Fibroblast of villous mesenchyme (primary cell): Measurements from ENCODE around the gene TAF6. TPM values are rescaled to one million over a fixed set of nuclear protein-coding genes. Genes with fewer than 3 reads are reported as not detected.
A peak's percentile ranks its signal among the peaks of the same experiment; 100 is the strongest.

Experiments used
- DNase-seq: peaks from one replicate; pipeline ENCODE4 v3.0.0-alpha.2; 2010; ENCODE audit warnings: low read depth
- H3K4me3 ChIP-seq: 2 replicates; pipeline ENCODE4 v1.5.1; 2011; ENCODE audit warnings: low read depth, mild to moderate bottlenecking, low read length
- total RNA-seq: library from RNA; depleted of rRNA; stranded (reverse); fragments of >200 nt; gene quantifications from 2 replicates; pipeline ENCODE4 v1.2.3, GENCODE V29; 2012
- TF ChIP-seq, protein P1 (sequence below): IDR thresholded peaks from 2 replicates; pipeline ENCODE4 v1.5.1; 2012; ENCODE audit warnings: low read depth, mild to moderate bottlenecking, low read length; ENCODE audit not compliant: insufficient read depth

Gene TAF6
- total RNA-seq, 1 donor = 54.4 TPM

DNA sequence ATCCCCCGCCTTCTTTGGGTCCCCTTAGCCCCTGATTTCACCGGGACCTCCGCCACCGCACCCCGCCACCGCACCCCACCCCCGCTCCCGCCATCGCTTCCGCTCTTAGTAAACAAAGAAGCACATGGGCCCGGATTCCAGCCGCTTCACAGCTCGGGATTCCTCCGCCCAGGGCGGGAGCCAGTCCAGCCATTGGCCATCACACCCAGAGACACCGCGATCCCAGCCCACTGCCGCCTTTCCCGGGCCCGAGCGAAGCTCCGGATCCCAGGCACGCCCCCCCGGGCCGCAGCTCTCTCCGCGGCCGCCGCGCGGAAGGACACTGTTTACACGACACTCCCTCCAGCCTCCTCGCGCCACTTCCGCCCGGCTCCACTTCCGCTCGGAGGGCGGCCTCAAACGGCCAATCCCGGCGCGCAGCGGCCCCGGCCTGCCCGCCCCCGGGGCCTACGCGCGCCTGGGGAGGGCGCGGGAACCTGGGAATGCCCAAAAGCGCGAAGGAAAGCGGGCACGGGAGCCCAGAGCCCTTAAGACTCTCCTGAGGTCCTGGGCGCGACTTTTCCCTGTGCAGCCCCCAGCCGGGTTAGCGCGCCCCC lies 18.6 kb downstream of the TAF6 start:
- H3K4me3 ChIP-seq = peak overlapping the region; percentile 85
- peak; percentile 99 for DNase-seq
- TF ChIP-seq, protein P1, sequence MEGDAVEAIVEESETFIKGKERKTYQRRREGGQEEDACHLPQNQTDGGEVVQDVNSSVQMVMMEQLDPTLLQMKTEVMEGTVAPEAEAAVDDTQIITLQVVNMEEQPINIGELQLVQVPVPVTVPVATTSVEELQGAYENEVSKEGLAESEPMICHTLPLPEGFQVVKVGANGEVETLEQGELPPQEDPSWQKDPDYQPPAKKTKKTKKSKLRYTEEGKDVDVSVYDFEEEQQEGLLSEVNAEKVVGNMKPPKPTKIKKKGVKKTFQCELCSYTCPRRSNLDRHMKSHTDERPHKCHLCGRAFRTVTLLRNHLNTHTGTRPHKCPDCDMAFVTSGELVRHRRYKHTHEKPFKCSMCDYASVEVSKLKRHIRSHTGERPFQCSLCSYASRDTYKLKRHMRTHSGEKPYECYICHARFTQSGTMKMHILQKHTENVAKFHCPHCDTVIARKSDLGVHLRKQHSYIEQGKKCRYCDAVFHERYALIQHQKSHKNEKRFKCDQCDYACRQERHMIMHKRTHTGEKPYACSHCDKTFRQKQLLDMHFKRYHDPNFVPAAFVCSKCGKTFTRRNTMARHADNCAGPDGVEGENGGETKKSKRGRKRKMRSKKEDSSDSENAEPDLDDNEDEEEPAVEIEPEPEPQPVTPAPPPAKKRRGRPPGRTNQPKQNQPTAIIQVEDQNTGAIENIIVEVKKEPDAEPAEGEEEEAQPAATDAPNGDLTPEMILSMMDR = no peak

DNA sequence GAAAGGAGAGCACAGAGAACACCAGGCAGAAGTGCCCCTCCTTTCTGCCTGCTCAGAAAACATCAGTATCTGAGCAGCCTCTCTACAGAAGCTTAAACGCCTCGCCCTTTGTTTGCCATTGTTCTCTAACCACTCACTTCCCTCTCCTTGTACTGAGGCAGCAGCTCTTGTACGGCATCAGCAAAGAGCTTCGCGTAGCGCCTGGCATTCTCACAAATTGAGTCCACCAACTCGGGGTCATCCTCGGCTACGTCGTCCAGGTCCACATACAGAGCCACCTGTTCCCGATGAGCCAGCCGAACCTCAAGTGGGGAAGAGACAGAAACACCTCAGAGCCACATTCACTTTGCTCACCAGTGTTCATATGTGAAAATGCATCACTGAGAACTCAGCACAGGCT lies 19.7 kb downstream of the TAF6 start:
- TF ChIP-seq, protein P1 = no peak
- DNase-seq = no peak

DNA sequence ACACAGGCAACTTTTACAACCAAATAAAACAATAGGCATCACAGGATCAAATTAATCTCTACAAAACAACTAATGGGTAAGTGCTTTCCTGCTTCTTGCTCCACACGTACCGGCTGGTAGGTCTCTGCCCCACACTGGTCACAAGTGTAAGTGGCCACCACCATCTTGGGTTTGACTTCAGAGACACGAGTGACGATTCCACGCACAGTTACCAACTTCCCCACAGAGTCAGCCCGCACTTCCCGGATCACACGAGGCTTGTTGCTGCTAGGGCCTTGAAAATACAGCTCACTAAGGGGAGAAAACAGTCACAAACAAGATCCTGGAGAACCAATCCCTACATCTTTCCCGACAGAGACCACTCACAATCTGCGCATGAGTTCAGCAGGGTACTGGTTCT lies 20.2 kb downstream of the TAF6 start:
- TF ChIP-seq, protein P1 = no peak
- no peak for DNase-seq
- no peak overlapping the region for H3K4me3 ChIP-seq

More for the DNA sequence above, 19.7 kb downstream of the TAF6 start:
- H3K4me3 ChIP-seq = peak overlapping the region; percentile 85

DNA sequence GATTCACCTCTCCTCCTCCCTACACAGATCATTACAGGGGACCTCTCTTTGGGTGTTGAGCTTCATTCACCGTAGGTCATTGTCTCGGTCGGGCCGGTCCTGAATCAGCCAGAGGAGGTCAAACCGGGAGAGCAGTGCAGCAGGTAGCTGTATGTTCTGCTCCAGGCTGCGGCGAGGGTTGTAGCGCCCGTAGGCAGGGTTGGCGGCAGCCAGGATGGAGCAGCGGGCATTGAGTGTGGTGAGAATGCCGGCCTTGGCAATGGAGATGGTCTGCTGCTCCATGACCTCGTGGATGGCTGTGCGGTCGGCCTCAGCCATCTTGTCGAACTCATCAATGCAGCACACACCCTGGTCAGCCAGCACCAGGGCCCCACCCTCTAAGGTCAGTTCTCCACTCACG lies 23.5 kb downstream of the TAF6 start:
- TF ChIP-seq, protein P1 = no peak
- no peak for DNase-seq
- no peak overlapping the region for H3K4me3 ChIP-seq

DNA sequence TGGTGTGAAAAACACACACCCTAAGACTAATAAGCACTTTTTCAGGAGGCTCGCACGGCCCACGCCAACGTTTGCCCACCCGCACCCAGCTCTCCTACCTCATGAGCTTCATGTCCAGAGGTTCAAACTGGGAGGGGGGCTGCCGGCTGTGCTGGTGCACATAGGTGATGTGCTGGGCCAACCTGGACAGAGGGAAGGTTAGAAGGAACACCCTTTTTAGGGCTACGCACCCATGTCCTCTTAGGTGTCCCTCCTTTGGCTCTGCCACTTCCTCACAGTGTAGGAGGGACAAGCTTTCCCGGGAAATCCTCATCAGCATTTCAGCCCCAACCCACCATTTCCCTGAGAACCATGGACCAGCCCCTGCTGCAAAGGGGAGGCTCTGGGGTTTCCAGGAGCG lies 23.9 kb downstream of the TAF6 start:
- no peak overlapping the region for H3K4me3 ChIP-seq
- no peak for DNase-seq
- TF ChIP-seq, protein P1 = no peak

DNA sequence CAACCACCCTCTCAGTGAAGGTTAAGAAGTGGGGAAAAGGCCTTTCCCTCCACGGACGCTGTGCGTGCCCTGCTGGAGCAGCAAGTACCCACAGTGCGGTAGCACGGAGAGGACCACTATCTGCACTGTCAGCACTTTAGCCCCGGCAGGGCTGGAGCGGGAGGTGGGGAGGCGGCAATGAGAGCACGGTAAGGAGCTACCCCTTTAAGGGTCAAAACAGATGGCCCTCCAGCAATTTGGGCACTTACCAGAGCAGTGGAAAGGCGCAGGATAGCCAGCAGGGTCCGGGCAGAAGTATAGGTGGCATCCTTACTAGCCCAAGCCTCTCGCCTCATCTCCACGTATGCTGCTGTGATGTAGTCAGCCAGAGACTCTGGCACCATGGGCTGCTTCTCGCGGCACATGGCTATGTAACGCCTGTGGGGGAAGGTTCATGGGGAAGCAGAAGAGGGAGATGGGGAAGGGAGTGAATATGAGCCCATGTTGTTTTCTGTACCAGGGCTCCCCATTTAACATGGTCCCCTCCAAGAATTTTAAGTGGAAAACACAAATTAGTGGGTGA lies 25.2 kb downstream of the TAF6 start:
- TF ChIP-seq, protein P1 = no peak
- no peak overlapping the region for H3K4me3 ChIP-seq
- DNase-seq = no peak

DNA sequence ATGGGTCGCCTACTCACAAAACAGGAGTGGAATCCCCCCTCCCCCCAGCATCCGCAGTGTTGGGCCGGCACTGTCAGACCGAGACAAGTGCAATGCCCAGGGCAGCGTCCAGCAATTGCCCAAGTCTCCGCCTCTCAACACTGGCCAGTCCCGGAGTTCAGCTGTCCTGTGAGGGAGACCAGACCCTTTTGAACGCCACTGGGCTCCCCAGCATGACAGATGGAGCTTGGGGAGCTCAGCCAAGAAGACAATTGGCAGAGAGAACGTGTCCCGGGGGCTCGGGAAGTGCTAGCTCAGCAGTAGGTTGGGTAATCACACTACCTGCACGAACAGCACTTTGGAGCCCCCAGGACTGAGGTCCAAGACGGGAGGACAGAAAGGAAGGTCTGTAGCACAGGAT lies 25.7 kb downstream of the TAF6 start:
- no peak overlapping the region for H3K4me3 ChIP-seq
- no peak for DNase-seq
- TF ChIP-seq, protein P1 = no peak
